GM18505 (cell line): ENCODE results near the gene ZRANB1.
"Not testable (repeated sequence)": the region's sequence is repeated elsewhere in the genome, so short reads cannot be mapped to it uniquely, and the experiment has no call there.

ENCODE experiments used
- ATAC-seq: cut with Tn5 transposase; IDR thresholded peaks from one replicate; pipeline ENCODE4 v1.9.1; 2021; ENCODE audit not compliant: unreplicated experiment
- POLR2A ChIP-seq: IDR thresholded peaks from 4 replicates; pipeline ENCODE4 v1.6.1; 2011; ENCODE audit warnings: borderline replicate concordance; ENCODE audit not compliant: insufficient read depth, insufficient read length; ENCODE audit errors: extremely low read depth

Gene ZRANB1

GRCh38 chr10:124987788-124988187 lies 45.9 kb downstream of the ZRANB1 start:
- TF ChIP-seq POLR2A = no peak

GRCh38 chr10:124988753-124989152 lies 46.8 kb downstream of the ZRANB1 start:
- not testable (repeated sequence) for ATAC-seq

More at GRCh38 chr10:124987788-124988187, 45.9 kb downstream of the ZRANB1 start:
- no peak for ATAC-seq

GRCh38 chr10:124989526-124989925 lies 47.6 kb downstream of the ZRANB1 start:
- ATAC-seq = no peak
- no peak for TF ChIP-seq POLR2A

GRCh38 chr10:124990671-124991625 lies 49.0 kb downstream of the ZRANB1 start:
- TF ChIP-seq POLR2A = no peak

GRCh38 chr10:124991835-124992234 lies 49.9 kb downstream of the ZRANB1 start:
- TF ChIP-seq POLR2A = no peak
- no peak for ATAC-seq

More at GRCh38 chr10:124990671-124991625, 49.0 kb downstream of the ZRANB1 start:
- no peak for ATAC-seq

GRCh38 chr10:124992462-124993344 lies 50.8 kb downstream of the ZRANB1 start:
- ATAC-seq = no peak
- no peak for TF ChIP-seq POLR2A

GRCh38 chr10:124993345-124993708 lies 51.4 kb downstream of the ZRANB1 start:
- no peak for TF ChIP-seq POLR2A
- ATAC-seq = no peak

- TF ChIP-seq POLR2A = no peak
- ATAC-seq = no peak
These were observed 52.0 kb downstream of the ZRANB1 start for GRCh38 chr10:124993736-124994451.

- TF ChIP-seq POLR2A = no peak
- no peak for ATAC-seq
These were observed 52.9 kb downstream of the ZRANB1 start for GRCh38 chr10:124994573-124995473.

GRCh38 chr10:124995605-124996004 lies 53.7 kb downstream of the ZRANB1 start:
- TF ChIP-seq POLR2A = no peak
- ATAC-seq = no peak

- ATAC-seq = no peak
- TF ChIP-seq POLR2A = no peak
These were observed 54.4 kb downstream of the ZRANB1 start for GRCh38 chr10:124996127-124996853.

- no peak for TF ChIP-seq POLR2A
- ATAC-seq = no peak
These were observed 54.9 kb downstream of the ZRANB1 start for GRCh38 chr10:124996854-124997215.
